ENCODE data around the gene IKZF2.

The IKZF2 gene

DNA sequence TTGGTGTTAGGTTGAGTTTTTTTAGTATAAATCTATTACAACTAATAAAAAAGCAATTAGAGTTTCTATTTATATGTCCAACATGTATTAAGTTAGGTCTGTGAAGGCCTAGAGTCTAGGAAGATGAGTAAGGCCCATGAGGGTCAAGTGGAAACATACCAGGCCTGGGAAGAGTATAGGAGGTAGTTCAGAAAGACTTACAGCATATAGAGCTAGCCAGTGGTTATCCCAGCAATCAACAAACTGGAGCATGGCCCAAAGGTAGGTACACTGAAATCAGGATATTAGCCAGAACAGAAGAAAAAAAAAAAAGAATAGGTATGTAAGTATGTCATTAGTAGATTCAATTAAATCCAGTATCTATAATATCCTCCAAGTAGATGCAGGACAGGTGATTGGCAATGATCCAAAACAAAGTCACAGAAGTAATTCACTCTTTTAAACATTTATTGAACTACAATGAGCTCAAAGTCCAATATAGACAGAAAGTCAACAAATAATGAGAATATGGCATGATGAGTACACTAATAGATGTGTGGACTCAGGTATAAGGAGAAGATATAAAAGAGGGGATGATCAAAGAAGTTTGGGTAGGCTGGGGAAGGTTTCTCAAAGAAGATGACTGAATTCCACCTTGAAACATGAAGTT lies 70.3 kb downstream of the IKZF2 start:
- Histone ChIP-seq H4K20me1 (ENCODE audit: insufficient read depth, low read length) (no peaks in the 10 kb centered on the region), H3K4me2 (ENCODE audit: low read depth, low read length) (no peak overlapping the region), H3K4me3 (ENCODE audit: low read length) (no peak overlapping the region), H3K36me3 (replicated peaks; ENCODE audit: insufficient read depth, low read length) (no peaks in the 10 kb centered on the region), H3K9me2 (replicated peaks; ENCODE audit: insufficient read depth, low read length) (no peaks in the 10 kb centered on the region), H2AFZ (ENCODE audit: low read length) (no peak overlapping the region), H3K9ac (ENCODE audit: low read length) (no peak overlapping the region), H3F3A (ENCODE audit: insufficient read depth, low read length) (no peaks in the 10 kb centered on the region), H3K27me3 (replicated peaks; ENCODE audit: insufficient read depth, low read length) (no peaks in the 10 kb centered on the region), H3K27ac (ENCODE audit: low read length) (no peak overlapping the region), H3K4me1 (ENCODE audit: low read length) (no peaks in the 10 kb centered on the region), H3K79me2 (ENCODE audit: low read length) (no peaks in the 10 kb centered on the region), H3K9me3 (replicated peaks; ENCODE audit: insufficient read depth, low read length) (no peaks in the 10 kb centered on the region)
- TF ChIP-seq, protein P1, sequence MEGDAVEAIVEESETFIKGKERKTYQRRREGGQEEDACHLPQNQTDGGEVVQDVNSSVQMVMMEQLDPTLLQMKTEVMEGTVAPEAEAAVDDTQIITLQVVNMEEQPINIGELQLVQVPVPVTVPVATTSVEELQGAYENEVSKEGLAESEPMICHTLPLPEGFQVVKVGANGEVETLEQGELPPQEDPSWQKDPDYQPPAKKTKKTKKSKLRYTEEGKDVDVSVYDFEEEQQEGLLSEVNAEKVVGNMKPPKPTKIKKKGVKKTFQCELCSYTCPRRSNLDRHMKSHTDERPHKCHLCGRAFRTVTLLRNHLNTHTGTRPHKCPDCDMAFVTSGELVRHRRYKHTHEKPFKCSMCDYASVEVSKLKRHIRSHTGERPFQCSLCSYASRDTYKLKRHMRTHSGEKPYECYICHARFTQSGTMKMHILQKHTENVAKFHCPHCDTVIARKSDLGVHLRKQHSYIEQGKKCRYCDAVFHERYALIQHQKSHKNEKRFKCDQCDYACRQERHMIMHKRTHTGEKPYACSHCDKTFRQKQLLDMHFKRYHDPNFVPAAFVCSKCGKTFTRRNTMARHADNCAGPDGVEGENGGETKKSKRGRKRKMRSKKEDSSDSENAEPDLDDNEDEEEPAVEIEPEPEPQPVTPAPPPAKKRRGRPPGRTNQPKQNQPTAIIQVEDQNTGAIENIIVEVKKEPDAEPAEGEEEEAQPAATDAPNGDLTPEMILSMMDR (IDR thresholded peaks at IDR 0.05; ENCODE audit: low read length): no peak
- TF ChIP-seq EZH2phosphoT487 (IDR thresholded peaks at IDR 0.05; ENCODE audit: low read length): no peak
- no peak for TF ChIP-seq EZH2 (optimal IDR thresholded peaks at IDR 0.05; ENCODE audit: low read depth, low read length)
- DNase-seq: no peak

DNA sequence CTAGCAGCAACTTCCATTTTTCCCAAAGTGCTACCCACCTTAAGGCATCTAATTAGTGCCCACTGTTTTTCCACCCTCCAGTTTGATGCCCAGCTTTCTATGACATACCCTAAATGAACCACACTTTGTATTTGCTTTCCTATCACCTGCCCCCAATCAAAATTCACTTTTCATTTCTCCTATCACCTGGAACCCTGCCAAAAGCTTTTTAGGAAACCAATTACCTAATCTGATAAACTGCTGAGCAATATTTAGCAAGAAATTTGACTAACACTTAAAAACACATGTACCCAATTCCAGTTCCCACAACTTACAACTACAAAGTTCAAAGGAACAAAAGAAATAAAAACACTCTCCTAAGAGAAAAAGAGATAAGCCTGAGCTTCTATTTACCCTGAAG lies 71.7 kb downstream of the IKZF2 start:
- TF ChIP-seq, protein P1 (IDR thresholded peaks at IDR 0.05; ENCODE audit: low read length): no peak
- TF ChIP-seq EZH2 (optimal IDR thresholded peaks at IDR 0.05; ENCODE audit: low read depth, low read length): no peak
- TF ChIP-seq EZH2phosphoT487 (IDR thresholded peaks at IDR 0.05; ENCODE audit: low read length): no peak
- Histone ChIP-seq H3F3A (ENCODE audit: insufficient read depth, low read length) (no peaks in the 10 kb centered on the region), H3K9me3 (replicated peaks; ENCODE audit: insufficient read depth, low read length) (no peaks in the 10 kb centered on the region), H3K9me2 (replicated peaks; ENCODE audit: insufficient read depth, low read length) (no peaks in the 10 kb centered on the region), H4K20me1 (ENCODE audit: insufficient read depth, low read length) (no peaks in the 10 kb centered on the region), H3K9ac (ENCODE audit: low read length) (no peak overlapping the region), H3K27ac (ENCODE audit: low read length) (no peak overlapping the region), H3K4me1 (ENCODE audit: low read length) (no peaks in the 10 kb centered on the region), H3K79me2 (ENCODE audit: low read length) (no peaks in the 10 kb centered on the region), H2AFZ (ENCODE audit: low read length) (no peak overlapping the region), H3K4me3 (ENCODE audit: low read length) (no peak overlapping the region), H3K4me2 (ENCODE audit: low read depth, low read length) (no peak overlapping the region), H3K27me3 (replicated peaks; ENCODE audit: insufficient read depth, low read length) (no peaks in the 10 kb centered on the region), H3K36me3 (replicated peaks; ENCODE audit: insufficient read depth, low read length) (no peaks in the 10 kb centered on the region)
- no peak for DNase-seq

DNA sequence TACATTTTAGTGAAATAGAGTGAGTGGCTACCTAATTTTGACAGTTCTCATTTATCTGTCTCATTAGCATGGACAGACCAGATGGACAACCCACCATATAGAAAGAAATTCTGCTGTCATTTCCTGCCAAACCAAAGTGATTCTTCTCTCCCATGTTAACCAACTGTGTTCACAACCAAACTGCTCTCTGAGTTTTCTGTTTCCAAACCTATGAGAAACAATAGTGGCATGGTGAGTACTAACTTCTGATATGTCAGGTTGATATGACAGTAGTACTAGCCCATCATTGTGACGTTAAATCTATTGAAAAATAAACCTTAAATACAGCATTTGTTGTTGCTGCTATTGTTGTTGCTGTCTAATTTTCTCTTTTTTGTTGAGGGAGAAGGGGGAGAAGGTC lies 72.7 kb downstream of the IKZF2 start:
- no peak overlapping the region for H3K9ac ChIP-seq (ENCODE audit: low read length)
- no peaks in the 10 kb centered on the region for H3K79me2 ChIP-seq (ENCODE audit: low read length)
- no peaks in the 10 kb centered on the region for H3K9me2 ChIP-seq (replicated peaks; ENCODE audit: insufficient read depth, low read length)
- H3K27me3 ChIP-seq (replicated peaks; ENCODE audit: insufficient read depth, low read length): no peaks in the 10 kb centered on the region
- H3F3A ChIP-seq (ENCODE audit: insufficient read depth, low read length): no peaks in the 10 kb centered on the region
- no peak overlapping the region for H3K4me3 ChIP-seq (ENCODE audit: low read length)
- no peaks in the 10 kb centered on the region for H3K36me3 ChIP-seq (replicated peaks; ENCODE audit: insufficient read depth, low read length)
- no peak overlapping the region for H3K27ac ChIP-seq (ENCODE audit: low read length)
- TF ChIP-seq EZH2phosphoT487 (IDR thresholded peaks at IDR 0.05; ENCODE audit: low read length) (no peak), EZH2 (optimal IDR thresholded peaks at IDR 0.05; ENCODE audit: low read depth, low read length) (no peak)
- TF ChIP-seq, protein P1 (IDR thresholded peaks at IDR 0.05; ENCODE audit: low read length): no peak
- no peaks in the 10 kb centered on the region for H3K4me1 ChIP-seq (ENCODE audit: low read length)
- DNase-seq: no peak
- H4K20me1 ChIP-seq (ENCODE audit: insufficient read depth, low read length): no peaks in the 10 kb centered on the region
- no peaks in the 10 kb centered on the region for H3K9me3 ChIP-seq (replicated peaks; ENCODE audit: insufficient read depth, low read length)
- H3K4me2 ChIP-seq (ENCODE audit: low read depth, low read length): no peak overlapping the region
- no peak overlapping the region for H2AFZ ChIP-seq (ENCODE audit: low read length)

Measured in MM.1S (cell line).